K562 (cell line): ENCODE measurements around the gene FSTL4. TPM values are rescaled to one million over a fixed set of nuclear protein-coding genes. Genes with fewer than 3 reads are reported as not detected.

Source experiments
- ATAC-seq: fragments of 200-7000 bp; cut with Tn5 transposase; 3 replicates; pipeline ENCODE4 v1.9.1; 2020; ENCODE audit warnings: moderate library complexity
- BruUV-seq: library from RNA; stranded (reverse); fragments of 400-500 nt; replicated peaks from 2 replicates; lab custom pipeline; 2021; lab: Mats Ljungman, UMichigan
- CTCF ChIA-PET: fragments of 300-600 bp; formaldehyde crosslinking; extraction: SDS; loops from one replicate; lab custom pipeline; 2021; ENCODE audit warnings: low intra/inter-chr PET ratio; lab: Yijun Ruan, JAX
- POLR2A ChIA-PET: fragments of 300-600, 350-650 bp; sonication (Branson Sonifier 250); formaldehyde crosslinking; extraction: SDS; loops from one replicate; lab custom pipeline; 2021; ENCODE audit warnings: antibody characterized with exemption, inconsistent platforms; lab: Yijun Ruan, JAX
- DNase-seq, 4 experiments: peaks; one replicate each; pipeline versions ENCODE4 v3.0.0 to v3.0.0-alpha.2; 2011 to 2018; ENCODE audit warnings: low spot score in 3 of 4, mixed read lengths in 3 of 4; ENCODE audit errors: extremely low read depth in 1 of 4
- FAIRE-seq: peaks from 2 replicates; lab custom pipeline; 2011; peaks lifted over from hg19 to GRCh38; lab: Jason Lieb, UNC
- H2AFZ ChIP-seq: 2 replicates; pipeline ENCODE4 v1.6.0; 2011; ENCODE audit warnings: low read depth, low read length, control low read depth, inconsistent platforms
- H3K27ac ChIP-seq: fragments of 200-600 bp; 3 replicates; pipeline ENCODE4 v1.8.0; 2011; ENCODE audit warnings: low read depth, mild to moderate bottlenecking, control low read depth, inconsistent platforms, low read length, moderate library complexity, mixed read lengths; ENCODE audit errors: extremely low read depth
- H3K27me3 ChIP-seq, 2 experiments: fragments of 300-600 bp in 1 of 2; 2 replicates in 1 of 2; 3 replicates in 1 of 2; pipeline versions ENCODE4 v1.6.0 to v1.8.0; 2011; ENCODE audit warnings: inconsistent platforms in 2 of 2, low read length in 2 of 2, mild to moderate bottlenecking in 1 of 2, mixed read lengths in 1 of 2, moderate library complexity in 1 of 2; ENCODE audit not compliant: control insufficient read depth in 2 of 2, insufficient read depth in 2 of 2
- H3K36me3 ChIP-seq: fragments of 300-600 bp; 3 replicates; pipeline ENCODE4 v1.8.0; 2011; ENCODE audit warnings: mild to moderate bottlenecking, low read length, inconsistent platforms; ENCODE audit not compliant: control insufficient read depth, insufficient read depth
- H3K4me1 ChIP-seq, 2 experiments: fragments of 200-600 bp in 1 of 2; replicated peaks in 1 of 2; 2 replicates in 1 of 2; 3 replicates in 1 of 2; pipeline versions ENCODE4 v1.5.1 to v1.8.0; 2011; ENCODE audit warnings: inconsistent platforms in 2 of 2, low read length in 2 of 2, mild to moderate bottlenecking in 1 of 2, mixed read lengths in 1 of 2, moderate library complexity in 1 of 2; ENCODE audit not compliant: control insufficient read depth in 2 of 2, insufficient read depth in 2 of 2
- H3K4me2 ChIP-seq: 2 replicates; pipeline ENCODE4 v1.6.1; 2011; ENCODE audit warnings: low read length, control low read depth, inconsistent platforms, mixed read lengths; ENCODE audit not compliant: insufficient read depth
- H3K4me3 ChIP-seq: fragments of 200-600 bp; sonication (generic), shearing (Covaris generic); 2 replicates; pipeline ENCODE4 v1.5.1; 2016; ENCODE audit warnings: control low read depth, inconsistent platforms
- H3K79me2 ChIP-seq: fragments of 200-600 bp; 3 replicates; pipeline ENCODE4 v1.8.0; 2011; ENCODE audit warnings: low read length, inconsistent platforms; ENCODE audit not compliant: control insufficient read depth, insufficient read depth
- H3K9ac ChIP-seq, 2 experiments: 2 replicates each; pipeline versions ENCODE4 v1.6.0 to v1.6.1; 2011; ENCODE audit warnings: low read depth in 2 of 2, low read length in 2 of 2, control low read depth in 1 of 2, inconsistent platforms in 1 of 2, mild to moderate bottlenecking in 1 of 2, mixed read lengths in 1 of 2; ENCODE audit not compliant: insufficient read depth in 1 of 2
- H3K9me1 ChIP-seq: one replicate; pipeline ENCODE4 v1.6.0; 2011; ENCODE audit warnings: inconsistent platforms, mild to moderate bottlenecking, low read length, moderate library complexity; ENCODE audit not compliant: control insufficient read depth, insufficient read depth
- H3K9me3 ChIP-seq: replicated peaks from 2 replicates; pipeline ENCODE4 v1.5.1; 2011; ENCODE audit warnings: low read depth, low read length, inconsistent platforms; ENCODE audit not compliant: control insufficient read depth, insufficient read depth
- H4K20me1 ChIP-seq: replicated peaks from 2 replicates; pipeline ENCODE4 v1.6.1; 2011; ENCODE audit warnings: low read length, inconsistent platforms, mixed read lengths; ENCODE audit not compliant: control insufficient read depth, insufficient read depth
- EP300 ChIP-seq: IDR thresholded peaks from 2 replicates; pipeline ENCODE4 v1.6.1; 2012; ENCODE audit warnings: low read length, improper control_type of control experiment
- ETV1 ChIP-seq: fragments of 450-650 bp; conservative IDR thresholded peaks from 2 replicates; pipeline ENCODE4 v1.6.1; 2016; ENCODE audit warnings: missing genetic modification characterization, control low read depth, low read depth, missing compliant biosample characterization
- HSF4 ChIP-seq: fragments of 250-450 bp; sonication (Bioruptor Pico); IDR thresholded peaks from 2 replicates; pipeline ENCODE4 v2.1.2; 2022; ENCODE audit warnings: mild to moderate bottlenecking, moderate library complexity, borderline replicate concordance
- JUNB ChIP-seq: fragments of 450-650 bp; formaldehyde crosslinking; conservative IDR thresholded peaks from 2 replicates; pipeline ENCODE4 v1.4.0; 2020; ENCODE audit warnings: mild to moderate bottlenecking
- MAFG ChIP-seq: fragments of 450-650 bp; conservative IDR thresholded peaks from 2 replicates; pipeline ENCODE4 v1.6.1; 2016; ENCODE audit warnings: missing genetic modification characterization, missing compliant biosample characterization
- SMARCA5 ChIP-seq: fragments of 450-650 bp; IDR thresholded peaks from 2 replicates; pipeline ENCODE4 v1.6.1; 2016
- TAF7 ChIP-seq: fragments of 450-650 bp; IDR thresholded peaks from 2 replicates; pipeline ENCODE4 v1.6.1; 2016; ENCODE audit warnings: missing genetic modification characterization, missing compliant biosample characterization
- ZNF274 ChIP-seq: IDR thresholded peaks from 2 replicates; pipeline ENCODE4 v1.6.1; 2011; ENCODE audit warnings: low read depth, mild to moderate bottlenecking, low read length, moderate library complexity, borderline replicate concordance
- ZNF696 ChIP-seq: fragments of 250-450 bp; sonication (Bioruptor Pico); conservative IDR thresholded peaks from 2 replicates; pipeline ENCODE4 v1.4.0; 2020; ENCODE audit warnings: mild to moderate bottlenecking, moderate library complexity
- WGBS: fragments of 100-300 bp; shearing (Covaris generic); methylation state at CpG from one replicate; pipeline ENCODE4 v1.1.6; 2016; ENCODE audit warnings: low coverage, mixed read lengths; ENCODE audit not compliant: insufficient coverage; ENCODE audit errors: missing lambda C conversion rate; 5-methylcytosine and 5-hydroxymethylcytosine counted together
- in situ Hi-C: fragments of 300-500 bp; cut with MboI; formaldehyde crosslinking; loops from 4 replicates; pipeline ENCODE4 v1.15.0; 2018; ENCODE audit warnings: inconsistent platforms, mixed read lengths
- intact Hi-C: fragments of 100-400 bp; cut with micrococcal nuclease; formaldehyde crosslinking; loops from 2 replicates; pipeline ENCODE4 v1.14.2; 2022
- polyA plus RNA-seq, 8 experiments: library from polyadenylated mRNA; depleted of rRNA in 4 of 8; stranded (reverse) in 5 of 8; unstranded in 3 of 8; fragments of >200 nt; fragmentation: Nextera tagmentation in 2 of 8; fragmentation: Illumina TruSeq in 1 of 8; extraction: Ambion mirVana in 2 of 8; extraction: Trizol in 1 of 8; gene quantifications; 2 replicates each; pipeline versions ENCODE4 v1.2.1 to v1.2.3, GENCODE V29; 2011 to 2014; ENCODE audit warnings: inconsistent platforms in 1 of 8, missing spikeins in 1 of 8
- total RNA-seq, 7 experiments: library from RNA; depleted of rRNA in 6 of 7; stranded (reverse); fragments of >200 nt in 6 of 7; fragmentation: Illumina TruSeq in 2 of 7; extraction: Trizol in 2 of 7; gene quantifications; 2 replicates each; pipeline versions ENCODE4 v1.2.1 to v1.2.3, GENCODE V29; 2011 to 2021; ENCODE audit warnings: low replicate concordance in 1 of 7
- TF ChIP-seq, protein P1 (sequence below): fragments of 450-650 bp; IDR thresholded peaks from one replicate; pipeline ENCODE4 v1.6.1; 2018; ENCODE audit warnings: mild to moderate bottlenecking, moderate library complexity; ENCODE audit not compliant: partially characterized antibody
- TF ChIP-seq, protein P2 (sequence below): sonication (generic); formaldehyde crosslinking; IDR thresholded peaks from 2 replicates; pipeline ENCODE4 v1.8.1; 2023; ENCODE audit warnings: mild to moderate bottlenecking, missing genetic modification reagents

Gene FSTL4
- total and polyA plus RNA-seq, 9 of the 15 experiments (the other 6 are each of a cell fraction or from before 2014, with no cell fraction given): 0.08 to 0.18 (median 0.10) TPM; not detected in 5

DNA sequence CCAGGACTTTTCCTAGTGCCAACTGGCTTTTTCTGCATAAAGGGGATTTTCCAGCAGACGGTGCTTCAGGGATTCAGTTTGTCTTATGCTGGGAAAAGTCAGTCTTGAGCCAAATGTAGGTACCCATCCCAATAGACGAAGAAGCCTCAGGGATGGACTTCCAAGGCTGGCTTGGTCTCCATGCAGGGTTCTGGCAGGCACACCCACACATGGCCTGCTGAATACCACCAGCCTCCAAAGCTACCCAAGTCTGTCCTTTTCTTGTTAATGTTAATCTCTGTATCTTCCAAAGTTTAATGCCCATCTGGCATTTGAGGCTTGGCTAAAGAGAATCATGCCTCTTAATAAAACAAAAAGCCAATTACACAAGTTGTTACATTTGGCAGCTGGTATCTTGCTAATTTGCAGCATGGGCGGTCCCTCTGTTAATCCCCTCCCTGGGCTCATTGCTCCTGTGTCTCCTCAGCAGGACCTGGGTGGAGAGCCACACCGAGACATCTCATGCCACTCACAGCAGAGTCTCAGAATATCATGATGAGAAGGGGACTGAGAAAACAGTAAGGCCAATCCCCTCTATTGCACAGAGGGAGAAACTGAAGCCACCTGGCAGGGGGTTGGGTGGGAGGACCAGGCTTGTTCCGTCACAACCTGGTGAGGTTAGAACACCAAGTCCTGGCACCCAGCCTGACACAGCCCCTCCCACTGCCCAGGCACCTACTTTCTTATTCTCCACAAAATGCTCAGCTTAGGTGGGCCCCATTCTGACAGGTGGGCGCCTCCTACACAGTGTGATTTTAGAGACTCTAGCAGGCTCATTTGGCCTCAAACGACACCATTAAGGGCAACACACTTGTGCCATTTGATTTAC is 243.2 kb downstream of the FSTL4 start:
- H3K27me3 ChIP-seq: peaks cover 9 to 59% of the 10 kb centered on the region in 2 experiments
- H2AFZ ChIP-seq: no peak overlapping the region
- DNase-seq (no peak), FAIRE-seq (no peak), ATAC-seq (no peak)
- H3K27ac ChIP-seq: no peak overlapping the region
- no peaks in the 10 kb centered on the region for H3K9me3 ChIP-seq
- POLR2A ChIA-PET: interaction anchor here (0.7 kb wide), 1 partner anchor 16 kb away, joined by 3 read pairs; no protein-coding TSS in a partner anchor
- H3K79me2 ChIP-seq: no peaks in the 10 kb centered on the region
- no peaks in the 10 kb centered on the region for H3K9me1 ChIP-seq
- TF ChIP-seq JUNB (CRISPR knock-in tag) (no peak), TAF7 (tag) (no peak), MAFG (tag) (no peak), ZNF274 (no peak), ZNF696 (CRISPR knock-in tag) (no peak), HSF4 (CRISPR knock-in tag) (no peak), EP300 (no peak), SMARCA5 (no peak), ETV1 (tag) (no peak)
- TF ChIP-seq, protein P1, sequence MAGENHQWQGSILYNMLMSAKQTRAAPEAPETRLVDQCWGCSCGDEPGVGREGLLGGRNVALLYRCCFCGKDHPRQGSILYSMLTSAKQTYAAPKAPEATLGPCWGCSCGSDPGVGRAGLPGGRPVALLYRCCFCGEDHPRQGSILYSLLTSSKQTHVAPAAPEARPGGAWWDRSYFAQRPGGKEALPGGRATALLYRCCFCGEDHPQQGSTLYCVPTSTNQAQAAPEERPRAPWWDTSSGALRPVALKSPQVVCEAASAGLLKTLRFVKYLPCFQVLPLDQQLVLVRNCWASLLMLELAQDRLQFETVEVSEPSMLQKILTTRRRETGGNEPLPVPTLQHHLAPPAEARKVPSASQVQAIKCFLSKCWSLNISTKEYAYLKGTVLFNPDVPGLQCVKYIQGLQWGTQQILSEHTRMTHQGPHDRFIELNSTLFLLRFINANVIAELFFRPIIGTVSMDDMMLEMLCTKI: no peak
- TF ChIP-seq, protein P2, sequence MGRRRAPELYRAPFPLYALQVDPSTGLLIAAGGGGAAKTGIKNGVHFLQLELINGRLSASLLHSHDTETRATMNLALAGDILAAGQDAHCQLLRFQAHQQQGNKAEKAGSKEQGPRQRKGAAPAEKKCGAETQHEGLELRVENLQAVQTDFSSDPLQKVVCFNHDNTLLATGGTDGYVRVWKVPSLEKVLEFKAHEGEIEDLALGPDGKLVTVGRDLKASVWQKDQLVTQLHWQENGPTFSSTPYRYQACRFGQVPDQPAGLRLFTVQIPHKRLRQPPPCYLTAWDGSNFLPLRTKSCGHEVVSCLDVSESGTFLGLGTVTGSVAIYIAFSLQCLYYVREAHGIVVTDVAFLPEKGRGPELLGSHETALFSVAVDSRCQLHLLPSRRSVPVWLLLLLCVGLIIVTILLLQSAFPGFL (CRISPR knock-in tag): no peak
- H3K4me1 ChIP-seq: no peaks in the 10 kb centered on the region
- H4K20me1 ChIP-seq: no peaks in the 10 kb centered on the region
- no peak overlapping the region for H3K4me3 ChIP-seq
- no TSS peak for BruUV-seq
- H3K4me2 ChIP-seq: no peak overlapping the region
- H3K36me3 ChIP-seq: no peaks in the 10 kb centered on the region
- CTCF ChIA-PET: interaction anchor here (0.7 kb wide), 1 partner anchor 35 kb away, joined by 3 read pairs; no protein-coding TSS in a partner anchor
- intact Hi-C loops: loop anchor here (10.0 kb wide), 1 partner anchor 96 kb away; no protein-coding TSS in a partner anchor
- no peak overlapping the region; a peak in 1 of 4 replicates for H3K9ac ChIP-seq
- in situ Hi-C loops: no loop called here
- 2% methylated on average over 7 of the region's 7 CpGs for WGBS
